Gastrocnemius medialis (tissue), 4 donors: ENCODE data around the gene DDX1. TPM values are rescaled to one million over a fixed set of nuclear protein-coding genes. Genes with fewer than 3 reads are reported as not detected.

Experiments used
- ATAC-seq, 2 donors: fragments of 150-250 bp; one replicate each; pipeline ENCODE4 v1.9.1; 2016
- DNase-seq, 2 donors: peaks; one replicate each; pipeline ENCODE4 v3.0.0-alpha.2; 2019
- H3K27ac ChIP-seq, 4 donors: fragments of 200-600 bp; sonication (generic); 1 replicate in 1 of 4; 2 replicates in 3 of 4; pipeline ENCODE4 v1.5.1; 2016 to 2018; ENCODE audit warnings: mild to moderate bottlenecking in 2 of 4, moderate library complexity in 1 of 4
- H3K27me3 ChIP-seq, 3 donors: fragments of 200-600 bp; sonication (generic) in 2 of 3; 1 replicate in 1 of 3; 2 replicates in 2 of 3; pipeline versions ENCODE4 v1.5.1 to v1.6.0; 2016 to 2019; ENCODE audit warnings: mild to moderate bottlenecking in 1 of 3, moderate library complexity in 1 of 3
- H3K36me3 ChIP-seq, 2 donors: fragments of 200-600 bp; sonication (generic) in 1 of 2; one replicate each; pipeline ENCODE4 v1.5.1; 2017 to 2018
- H3K4me1 ChIP-seq, 2 donors: fragments of 200-600 bp; sonication (generic) in 1 of 2; one replicate each; pipeline ENCODE4 v1.5.1; 2016 to 2017; ENCODE audit warnings: mild to moderate bottlenecking in 2 of 2
- H3K4me3 ChIP-seq, 4 donors: fragments of 200-600 bp; sonication (generic) in 3 of 4; 1 replicate in 1 of 4; 2 replicates in 3 of 4; pipeline ENCODE4 v1.5.1; 2016 to 2019; ENCODE audit warnings: mild to moderate bottlenecking in 2 of 4
- H3K9me3 ChIP-seq, 3 donors: fragments of 200-600 bp; sonication (generic) in 2 of 3; 1 replicate in 1 of 3; 2 replicates in 2 of 3; pipeline ENCODE4 v1.5.1; 2016 to 2019
- CTCF ChIP-seq, 5 experiments: fragments of 450-650 bp in 3 of 5; fragments of 200-600 bp in 2 of 5; sonication (generic) in 2 of 5; IDR thresholded peaks in 4 of 5; conservative IDR thresholded peaks in 1 of 5; 1 replicate in 4 of 5; 2 replicates in 1 of 5; pipeline ENCODE4 v1.5.1; 2016 to 2019; ENCODE audit warnings: antibody characterized with exemption in 5 of 5, mild to moderate bottlenecking in 3 of 5, moderate library complexity in 3 of 5
- POLR2A ChIP-seq, 2 donors: fragments of 450-650 bp; IDR thresholded peaks; one replicate each; pipeline ENCODE4 v1.6.1; 2017; ENCODE audit warnings: antibody characterized with exemption in 2 of 2, mild to moderate bottlenecking in 2 of 2, moderate library complexity in 2 of 2
- in situ Hi-C, 4 donors: fragments of 200-750 bp; cut with MboI; loops; one replicate each; pipeline versions ENCODE4 v1.15.0 to v1.8.0; 2017; ENCODE audit warnings: low sequenced_read_pairs in 4 of 4
- intact Hi-C: fragments of 100-400 bp; cut with DNase I; formaldehyde crosslinking; loops from one replicate; pipeline ENCODE4 v1.15.1; 2023; ENCODE audit warnings: low total_unique reads
- total RNA-seq, 4 donors: library from RNA; depleted of rRNA; stranded (reverse); fragments of >200 nt; gene quantifications; one replicate each; pipeline versions ENCODE4 v1.1.0 to v1.2.3, GENCODE V29; 2016

DDX1 gene
- total RNA-seq, 4 donors from 2014 or later: 72.8 to 108 (median 88.6) TPM

GRCh38 chr2:15562354-15563031, 29.2 kb upstream of the DDX1 start:
- TF ChIP-seq POLR2A (IDR thresholded peaks at IDR 0.05) (no peak), CTCF (IDR thresholded peaks at IDR 0.05 in 4 of 5, conservative IDR thresholded peaks at IDR 0.05 in 1 of 5) (no peak)
- no peak for DNase-seq
- in situ Hi-C loops (no loop called here), intact Hi-C loops (loop anchor here (5.0 kb wide), 1 partner anchor 110 kb away; no protein-coding TSS in a partner anchor)
- no peaks in the 10 kb centered on the region for H3K9me3 ChIP-seq
- no peak overlapping the region for H3K27ac ChIP-seq
- H3K36me3 ChIP-seq: no peaks in the 10 kb centered on the region
- peak overlapping the region in 3 of 4 donors; percentile 82 to 95 (median 83) for H3K4me3 ChIP-seq
- ATAC-seq: no peak
- H3K4me1 ChIP-seq: peaks cover 23 to 26% of the 10 kb centered on the region in 2 donors
- no peaks in the 10 kb centered on the region for H3K27me3 ChIP-seq

- ATAC-seq (no peak), DNase-seq (no peak)
- TF ChIP-seq CTCF (IDR thresholded peaks at IDR 0.05 in 4 of 5, conservative IDR thresholded peaks at IDR 0.05 in 1 of 5): no peak
- TF ChIP-seq POLR2A (IDR thresholded peaks at IDR 0.05): no peak
- Histone ChIP-seq H3K9me3 (no peaks in the 10 kb centered on the region), H3K27me3 (no peaks in the 10 kb centered on the region), H3K36me3 (no peaks in the 10 kb centered on the region), H3K4me3 (no peak overlapping the region), H3K4me1 (peaks cover 17 to 18% of the 10 kb centered on the region in 2 donors), H3K27ac (no peak overlapping the region)
- in situ Hi-C loops (no loop called here), intact Hi-C loops (loop anchor here (5.0 kb wide), 1 partner anchor 111 kb away; no protein-coding TSS in a partner anchor)
Measured at GRCh38 chr2:15563227-15564100, 28.2 kb upstream of the DDX1 start.

DNA sequence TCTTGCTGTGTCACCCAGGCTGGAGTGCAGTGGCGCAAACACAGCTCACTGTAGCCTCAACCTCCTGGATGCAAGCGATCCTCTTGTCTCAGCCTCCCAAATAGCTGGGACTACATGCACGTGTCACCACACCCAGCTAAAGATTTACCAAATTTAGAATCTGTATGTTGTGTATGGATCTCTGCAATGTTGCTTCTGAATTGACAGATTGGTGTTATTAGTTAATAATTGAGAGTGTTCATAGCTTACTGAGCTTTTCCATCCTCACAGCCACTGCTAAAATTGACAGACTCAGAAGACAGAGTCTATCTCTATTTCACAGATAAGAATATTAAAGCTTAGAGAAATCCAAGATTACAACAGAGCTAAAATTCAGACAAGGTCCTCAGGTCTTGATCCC, 26.3 kb upstream of the DDX1 start:
- H3K36me3 ChIP-seq: no peaks in the 10 kb centered on the region
- DNase-seq (no peak), ATAC-seq (no peak)
- TF ChIP-seq POLR2A (IDR thresholded peaks at IDR 0.05): no peak
- no peak for TF ChIP-seq CTCF (IDR thresholded peaks at IDR 0.05 in 4 of 5, conservative IDR thresholded peaks at IDR 0.05 in 1 of 5)
- no peaks in the 10 kb centered on the region for H3K9me3 ChIP-seq
- H3K27me3 ChIP-seq: no peaks in the 10 kb centered on the region
- intact Hi-C loops (no loop called here), in situ Hi-C loops (no loop called here)
- H3K4me3 ChIP-seq: no peak overlapping the region
- no peak overlapping the region for H3K27ac ChIP-seq
- H3K4me1 ChIP-seq: peaks cover 0 to under 1% of the 10 kb centered on the region in 2 donors

GRCh38 chr2:15565994-15566671, 25.5 kb upstream of the DDX1 start:
- in situ Hi-C loops (no loop called here), intact Hi-C loops (no loop called here)
- no peak overlapping the region for H3K4me3 ChIP-seq
- DNase-seq (no peak), ATAC-seq (no peak)
- no peaks in the 10 kb centered on the region for H3K27me3 ChIP-seq
- H3K4me1 ChIP-seq: no peaks in the 10 kb centered on the region
- no peaks in the 10 kb centered on the region for H3K36me3 ChIP-seq
- TF ChIP-seq CTCF (IDR thresholded peaks at IDR 0.05 in 4 of 5, conservative IDR thresholded peaks at IDR 0.05 in 1 of 5) (no peak), POLR2A (IDR thresholded peaks at IDR 0.05) (no peak)
- no peaks in the 10 kb centered on the region for H3K9me3 ChIP-seq
- H3K27ac ChIP-seq: no peak overlapping the region
